Measurements from ENCODE around the gene TCIRG1.

DNA sequence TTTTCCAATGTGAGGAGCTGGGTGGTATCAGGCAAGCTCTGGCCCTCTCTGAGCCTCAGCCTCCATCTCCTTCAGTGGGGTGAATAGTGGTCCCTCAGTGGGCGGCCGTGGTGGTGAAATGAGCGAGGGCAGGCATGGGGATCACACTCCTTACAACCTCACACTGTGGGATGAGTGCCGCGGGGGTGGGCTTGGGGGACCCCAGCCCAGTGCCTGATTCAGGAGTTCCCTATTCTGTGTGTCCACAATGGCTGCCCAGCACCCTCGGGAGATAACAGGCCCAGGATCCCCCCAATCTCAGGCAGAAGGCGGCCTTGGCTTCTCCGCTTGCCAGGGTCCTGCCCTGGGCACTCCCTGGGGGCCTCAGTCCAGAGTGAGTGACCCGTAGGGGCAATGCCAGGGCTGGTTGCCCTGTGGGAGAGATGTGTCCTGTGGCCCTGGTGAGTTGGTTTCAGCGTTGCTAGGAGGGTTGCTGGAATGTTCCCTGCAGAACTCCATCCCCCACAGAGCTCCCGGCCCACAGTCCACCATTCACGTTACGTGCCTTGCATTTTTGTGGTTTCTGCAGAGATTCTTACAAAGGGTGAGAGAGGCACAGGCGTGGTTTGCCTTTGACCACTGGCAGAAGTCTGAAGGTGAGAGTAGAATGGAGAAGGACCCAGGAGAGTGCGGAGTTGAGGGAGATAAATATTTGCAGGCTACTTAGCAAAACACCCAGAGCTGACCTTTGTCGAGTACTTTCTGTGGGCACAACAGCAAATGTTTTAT, 25.8 kb upstream of the TCIRG1 start:
- TF ChIP-seq, protein P1, sequence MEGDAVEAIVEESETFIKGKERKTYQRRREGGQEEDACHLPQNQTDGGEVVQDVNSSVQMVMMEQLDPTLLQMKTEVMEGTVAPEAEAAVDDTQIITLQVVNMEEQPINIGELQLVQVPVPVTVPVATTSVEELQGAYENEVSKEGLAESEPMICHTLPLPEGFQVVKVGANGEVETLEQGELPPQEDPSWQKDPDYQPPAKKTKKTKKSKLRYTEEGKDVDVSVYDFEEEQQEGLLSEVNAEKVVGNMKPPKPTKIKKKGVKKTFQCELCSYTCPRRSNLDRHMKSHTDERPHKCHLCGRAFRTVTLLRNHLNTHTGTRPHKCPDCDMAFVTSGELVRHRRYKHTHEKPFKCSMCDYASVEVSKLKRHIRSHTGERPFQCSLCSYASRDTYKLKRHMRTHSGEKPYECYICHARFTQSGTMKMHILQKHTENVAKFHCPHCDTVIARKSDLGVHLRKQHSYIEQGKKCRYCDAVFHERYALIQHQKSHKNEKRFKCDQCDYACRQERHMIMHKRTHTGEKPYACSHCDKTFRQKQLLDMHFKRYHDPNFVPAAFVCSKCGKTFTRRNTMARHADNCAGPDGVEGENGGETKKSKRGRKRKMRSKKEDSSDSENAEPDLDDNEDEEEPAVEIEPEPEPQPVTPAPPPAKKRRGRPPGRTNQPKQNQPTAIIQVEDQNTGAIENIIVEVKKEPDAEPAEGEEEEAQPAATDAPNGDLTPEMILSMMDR (IDR thresholded peaks at IDR 0.05), result no peak
- TF ChIP-seq EZH2 (IDR thresholded peaks at IDR 0.05), result no peak

All from neural progenitor cell (in vitro differentiated cells).